ENCODE data around the gene TNFRSF1B.

GRCh38 chr1:12255913-12256312 is 89.1 kb downstream of the TNFRSF1B start:
- TF ChIP-seq CTCF (IDR thresholded peaks at IDR 0.05; ENCODE audit: low read depth, low read length, poor library complexity, severe bottlenecking), result no peak
- TF ChIP-seq EZH2phosphoT487 (IDR thresholded peaks at IDR 0.05; ENCODE audit: borderline replicate concordance, low read length), result no peak

All from DOHH2 (cell line).